T47D (cell line): ENCODE results near the gene PDE3B.
A peak's percentile ranks its signal among the peaks of the same experiment; 100 is the strongest.
"Not testable (repeated sequence)": the region's sequence is repeated elsewhere in the genome, so short reads cannot be mapped to it uniquely, and the experiment has no call there.

Experiments used
- DNase-seq, 2 experiments: peaks; one replicate each; pipeline versions ENCODE4 v3.0.0 to v3.0.0-alpha.2; 2011 to 2012; ENCODE audit warnings: low read depth in 1 of 2, low spot score in 1 of 2
- JUND ChIP-seq: IDR thresholded peaks from 2 replicates; pipeline ENCODE4 v1.6.1; 2012; ENCODE audit warnings: low read depth
- in situ Hi-C: cut with HindIII; loops from 2 replicates; pipeline ENCODE4 v1.10.0; 2016; ENCODE audit warnings: low sequenced_read_pairs, low pct_unique_long_range_greater_than_20kb

PDE3B gene

GRCh38 chr11:14643697-14644225 is at the start of gene PDE3B:
Gene PDE3B (plus strand): TSS chr11:14643804. CDS start chr11:14644076, 272 bp downstream.
- in situ Hi-C loops: no loop called here
- no peak for DNase-seq
- no peak for TF ChIP-seq JUND

- in situ Hi-C loops, DNase-seq: not testable (repeated sequence)
These were observed 48.3 kb upstream of the PDE3B start for GRCh38 chr11:14595261-14595660.

GRCh38 chr11:14607713-14608112 is 35.9 kb upstream of the PDE3B start:
- no peak for DNase-seq
- no peak for TF ChIP-seq JUND
- in situ Hi-C loops: no loop called here

GRCh38 chr11:14609902-14610301 is 33.7 kb upstream of the PDE3B start:
- DNase-seq: no peak
- TF ChIP-seq JUND: no peak
- in situ Hi-C loops: no loop called here

GRCh38 chr11:14611939-14612338 is 31.7 kb upstream of the PDE3B start:
- no peak for DNase-seq

GRCh38 chr11:14612694-14613093 is 30.9 kb upstream of the PDE3B start:
- no peak for DNase-seq
- in situ Hi-C loops: no loop called here
- TF ChIP-seq JUND: no peak

More at GRCh38 chr11:14611939-14612338, 31.7 kb upstream of the PDE3B start:
- no peak for TF ChIP-seq JUND
- in situ Hi-C loops: no loop called here

GRCh38 chr11:14614091-14614622 is 29.4 kb upstream of the PDE3B start:
- DNase-seq: no peak
- no peak for TF ChIP-seq JUND
- in situ Hi-C loops: no loop called here

GRCh38 chr11:14617241-14618027 is 26.2 kb upstream of the PDE3B start:
- in situ Hi-C loops: no loop called here

GRCh38 chr11:14618060-14618459 is 25.5 kb upstream of the PDE3B start:
- no peak for TF ChIP-seq JUND
- DNase-seq: no peak
- in situ Hi-C loops: no loop called here

More at GRCh38 chr11:14617241-14618027, 26.2 kb upstream of the PDE3B start:
- no peak for DNase-seq
- no peak for TF ChIP-seq JUND

GRCh38 chr11:14619603-14620531 is 23.7 kb upstream of the PDE3B start:
- in situ Hi-C loops: no loop called here
- no peak for TF ChIP-seq JUND
- peak in 1 of 2 experiments; percentile 34 for DNase-seq

- DNase-seq: no peak
- in situ Hi-C loops: no loop called here
- no peak for TF ChIP-seq JUND
These were observed 21.2 kb upstream of the PDE3B start for GRCh38 chr11:14622223-14622954.

- no peak for TF ChIP-seq JUND
- in situ Hi-C loops: no loop called here
These were observed 20.6 kb upstream of the PDE3B start for GRCh38 chr11:14623036-14623435.

More at GRCh38 chr11:14623036-14623435, 20.6 kb upstream of the PDE3B start:
- no peak for DNase-seq
